Tibial artery (tissue), 4 donors: ENCODE measurements around the gene CTSF.

ENCODE experiments used
- DNase-seq, 2 donors: peaks; one replicate each; pipeline ENCODE4 v3.0.0-alpha.2; 2019
- H3K27ac ChIP-seq, 2 donors: fragments of 200-600 bp; sonication (generic) in 1 of 2; 1 replicate in 1 of 2; 2 replicates in 1 of 2; pipeline ENCODE4 v1.5.1; 2018 to 2019; ENCODE audit warnings: mild to moderate bottlenecking in 1 of 2
- H3K27me3 ChIP-seq, 2 donors: fragments of 200-600 bp; sonication (generic) in 1 of 2; one replicate each; pipeline versions ENCODE4 v1.5.1 to v1.6.0; 2016 to 2019
- H3K36me3 ChIP-seq, 3 donors: fragments of 200-600 bp; sonication (generic) in 2 of 3; one replicate each; pipeline ENCODE4 v1.5.1; 2016 to 2019; ENCODE audit warnings: mild to moderate bottlenecking in 2 of 3
- H3K4me1 ChIP-seq, 4 donors: fragments of 200-600 bp; sonication (generic) in 2 of 4; 1 replicate in 3 of 4; 2 replicates in 1 of 4; pipeline ENCODE4 v1.5.1; 2016 to 2019
- H3K4me3 ChIP-seq, 2 donors: fragments of 200-600 bp; sonication (generic) in 1 of 2; 1 replicate in 1 of 2; 2 replicates in 1 of 2; pipeline ENCODE4 v1.5.1; 2018 to 2019; ENCODE audit warnings: mild to moderate bottlenecking in 2 of 2
- H3K9me3 ChIP-seq, 3 donors: fragments of 200-600 bp; sonication (generic) in 1 of 3; one replicate each; pipeline ENCODE4 v1.5.1; 2016 to 2019
- intact Hi-C: fragments of 100-400 bp; cut with DNase I; formaldehyde crosslinking; loops from one replicate; pipeline ENCODE4 v1.15.0; 2023; ENCODE audit warnings: low total_unique reads
- TF ChIP-seq, protein P1 (sequence below), 2 experiments: fragments of 200-600 bp in 1 of 2; fragments of 450-650 bp in 1 of 2; IDR thresholded peaks; one replicate each; pipeline ENCODE4 v1.5.1; 2017 to 2019; ENCODE audit warnings: antibody characterized with exemption in 2 of 2, mild to moderate bottlenecking in 1 of 2, moderate library complexity in 1 of 2

Gene CTSF

DNA sequence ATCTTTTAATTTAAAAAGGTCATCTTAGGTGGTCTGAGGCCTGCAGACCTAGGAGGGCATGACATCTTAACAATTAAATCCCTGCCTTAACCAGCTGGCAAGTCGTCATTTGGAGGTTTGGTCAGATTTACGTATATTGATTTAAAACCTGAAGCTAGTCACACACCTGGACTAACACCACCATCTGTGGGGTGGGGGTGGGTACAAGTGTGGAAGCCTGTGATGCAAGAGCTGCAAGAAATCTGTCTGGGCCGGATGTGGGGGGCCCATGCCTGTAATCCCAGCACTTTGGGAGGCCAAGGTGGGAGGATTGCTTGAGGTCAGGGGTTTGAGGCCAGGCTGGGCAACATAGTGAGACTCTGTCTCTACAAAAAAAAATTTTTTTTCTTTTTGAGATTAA is 12.9 kb upstream of the CTSF start:
- Histone ChIP-seq H3K27me3 (no peaks in the 10 kb centered on the region), H3K36me3 (no peaks in the 10 kb centered on the region), H3K9me3 (no peaks in the 10 kb centered on the region), H3K27ac (no peak overlapping the region), H3K4me1 (peaks cover 0 to 6% (median 2%) of the 10 kb centered on the region in 4 donors), H3K4me3 (no peak overlapping the region)
- DNase-seq: no peak
- intact Hi-C loops: no loop called here
- TF ChIP-seq, protein P1, sequence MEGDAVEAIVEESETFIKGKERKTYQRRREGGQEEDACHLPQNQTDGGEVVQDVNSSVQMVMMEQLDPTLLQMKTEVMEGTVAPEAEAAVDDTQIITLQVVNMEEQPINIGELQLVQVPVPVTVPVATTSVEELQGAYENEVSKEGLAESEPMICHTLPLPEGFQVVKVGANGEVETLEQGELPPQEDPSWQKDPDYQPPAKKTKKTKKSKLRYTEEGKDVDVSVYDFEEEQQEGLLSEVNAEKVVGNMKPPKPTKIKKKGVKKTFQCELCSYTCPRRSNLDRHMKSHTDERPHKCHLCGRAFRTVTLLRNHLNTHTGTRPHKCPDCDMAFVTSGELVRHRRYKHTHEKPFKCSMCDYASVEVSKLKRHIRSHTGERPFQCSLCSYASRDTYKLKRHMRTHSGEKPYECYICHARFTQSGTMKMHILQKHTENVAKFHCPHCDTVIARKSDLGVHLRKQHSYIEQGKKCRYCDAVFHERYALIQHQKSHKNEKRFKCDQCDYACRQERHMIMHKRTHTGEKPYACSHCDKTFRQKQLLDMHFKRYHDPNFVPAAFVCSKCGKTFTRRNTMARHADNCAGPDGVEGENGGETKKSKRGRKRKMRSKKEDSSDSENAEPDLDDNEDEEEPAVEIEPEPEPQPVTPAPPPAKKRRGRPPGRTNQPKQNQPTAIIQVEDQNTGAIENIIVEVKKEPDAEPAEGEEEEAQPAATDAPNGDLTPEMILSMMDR (IDR thresholded peaks at IDR 0.05): no peak

GRCh38 chr11:66580803-66581202 is 12.4 kb upstream of the CTSF start:
- Histone ChIP-seq H3K27ac (no peak overlapping the region), H3K4me3 (no peak overlapping the region), H3K27me3 (no peaks in the 10 kb centered on the region), H3K36me3 (no peaks in the 10 kb centered on the region), H3K9me3 (no peaks in the 10 kb centered on the region), H3K4me1 (peaks cover 0 to 6% (median 2%) of the 10 kb centered on the region in 4 donors)
- DNase-seq: no peak
- TF ChIP-seq, protein P1 (IDR thresholded peaks at IDR 0.05): no peak
- intact Hi-C loops: no loop called here

DNA sequence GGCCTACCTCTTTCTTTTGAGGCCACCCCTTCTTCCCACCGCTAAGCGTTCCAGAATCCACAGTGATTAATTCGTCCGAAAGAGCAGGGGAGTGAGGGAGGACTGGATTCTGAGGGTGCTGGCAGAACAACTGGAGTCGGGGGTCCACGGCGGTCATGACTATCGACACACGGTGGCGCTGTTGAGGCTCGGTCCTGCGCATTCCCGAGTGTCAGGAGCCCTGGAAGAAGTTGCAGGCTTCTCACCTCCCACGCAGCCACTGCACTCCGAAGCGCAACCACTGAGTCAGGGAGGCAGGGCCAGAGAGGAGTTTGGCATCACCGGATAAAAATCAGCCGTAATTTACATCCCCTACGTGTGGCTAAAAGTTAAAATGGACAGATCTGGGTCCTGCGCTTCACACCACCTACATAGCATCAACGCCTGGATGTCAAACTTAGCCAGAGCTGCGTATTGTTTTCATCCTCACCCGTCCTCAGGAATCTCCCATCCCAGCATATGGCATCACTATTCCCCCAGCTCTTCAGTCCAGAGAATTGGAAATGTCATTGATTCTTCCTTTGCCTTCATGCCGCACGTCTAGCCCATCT is 10.7 kb upstream of the CTSF start:
- intact Hi-C loops: loop anchor here (2.0 kb wide), 1 partner anchor 102 kb away; no protein-coding TSS in a partner anchor
- Histone ChIP-seq H3K36me3 (no peaks in the 10 kb centered on the region), H3K4me1 (peaks cover 0 to 6% (median 2%) of the 10 kb centered on the region in 4 donors), H3K27me3 (no peaks in the 10 kb centered on the region), H3K9me3 (no peaks in the 10 kb centered on the region), H3K4me3 (peak overlapping the region in 1 of 2 donors; percentile 10), H3K27ac (no peak overlapping the region)
- DNase-seq: peak; percentile 64 to 88
- TF ChIP-seq, protein P1 (IDR thresholded peaks at IDR 0.05): peak; percentile 78 to 89

GRCh38 chr11:66570850-66571180 is 2.4 kb upstream of the CTSF start:
- Histone ChIP-seq H3K9me3 (no peaks in the 10 kb centered on the region), H3K36me3 (peaks cover 0 to 6% (median 0%) of the 10 kb centered on the region in 3 donors), H3K27ac (no peak overlapping the region), H3K4me1 (peaks cover 0 to 21% (median 11%) of the 10 kb centered on the region in 4 donors), H3K27me3 (no peaks in the 10 kb centered on the region), H3K4me3 (no peak overlapping the region)
- TF ChIP-seq, protein P1 (IDR thresholded peaks at IDR 0.05): no peak
- no peak for DNase-seq
- intact Hi-C loops: no loop called here

DNA sequence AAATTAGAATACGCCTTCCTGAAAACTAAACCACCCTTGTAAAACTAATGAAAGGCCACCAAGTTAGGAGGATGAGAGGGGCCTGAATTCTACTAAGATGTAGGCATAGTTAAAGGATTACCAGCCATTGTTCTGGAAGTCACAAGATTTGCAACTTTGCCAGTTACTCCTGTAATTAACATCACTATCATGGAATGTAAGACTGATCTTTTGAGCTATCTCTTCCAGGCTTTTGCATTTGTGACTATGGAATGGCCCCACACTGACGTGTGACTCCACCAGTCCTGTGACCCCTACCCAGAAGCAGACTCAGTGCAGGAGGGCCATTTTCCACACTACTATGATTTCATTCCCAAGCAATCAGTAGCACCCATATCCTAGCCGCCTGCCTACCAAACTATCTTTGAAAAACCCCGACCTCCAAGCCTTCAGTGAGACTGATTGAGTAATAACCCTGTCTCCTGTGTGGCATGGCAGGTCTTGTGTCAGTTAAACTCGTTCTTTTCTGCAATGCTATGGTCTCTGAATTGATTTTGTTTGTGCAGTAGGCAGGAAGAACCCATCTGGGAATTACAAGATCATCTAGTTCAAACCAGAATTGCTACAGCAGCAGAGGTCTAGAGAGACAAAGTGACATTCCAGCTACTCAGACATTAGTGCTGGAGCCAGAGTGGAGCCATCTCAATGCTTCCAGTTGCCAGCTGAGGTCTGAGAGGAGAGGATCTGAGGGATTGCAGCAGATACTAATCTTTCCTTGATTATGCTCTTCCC is 1.9 kb upstream of the CTSF start:
- Histone ChIP-seq H3K27ac (no peak overlapping the region), H3K4me1 (peaks cover 0 to 21% (median 11%) of the 10 kb centered on the region in 4 donors), H3K36me3 (peaks cover 0 to 11% (median 0%) of the 10 kb centered on the region in 3 donors), H3K9me3 (no peaks in the 10 kb centered on the region), H3K27me3 (no peaks in the 10 kb centered on the region), H3K4me3 (no peak overlapping the region)
- intact Hi-C loops: no loop called here
- TF ChIP-seq, protein P1 (IDR thresholded peaks at IDR 0.05): no peak
- no peak for DNase-seq
